H1 (cell line): ENCODE measurements around the gene JPH2. TPM values are rescaled to one million over a fixed set of nuclear protein-coding genes. Genes with fewer than 3 reads are reported as not detected.

ENCODE experiments used
- CTCF ChIA-PET: fragments of 300-600 bp; sonication (Branson Sonifier 250); formaldehyde crosslinking; loops from one replicate; lab custom pipeline; 2021; ENCODE audit not compliant: partially characterized antibody; lab: Charles Lee
- POLR2A ChIA-PET: fragments of 300-600 bp; sonication (Branson Sonifier 250); formaldehyde crosslinking; loops from one replicate; lab custom pipeline; 2021; ENCODE audit warnings: inconsistent platforms; ENCODE audit not compliant: partially characterized antibody; lab: Charles Lee
- DNase-seq, 2 experiments: peaks; one replicate each; pipeline versions ENCODE4 v3.0.0 to v3.0.0-alpha.2; 2010 to 2022; ENCODE audit warnings: low spot score in 2 of 2, low read depth in 1 of 2, mixed read lengths in 1 of 2
- FAIRE-seq: peaks from 2 replicates; lab custom pipeline; 2011; peaks lifted over from hg19 to GRCh38; lab: Jason Lieb, UNC
- H2AFZ ChIP-seq: 2 replicates; pipeline ENCODE4 v1.8.1; 2012; ENCODE audit warnings: low read length, inconsistent platforms
- H2AK5ac ChIP-seq: 2 replicates; pipeline ENCODE4 v1.6.1; 2013; ENCODE audit warnings: low read depth, low read length
- H2BK120ac ChIP-seq: replicated peaks from 2 replicates; pipeline ENCODE3; 2013; ENCODE audit warnings: low read depth, low read length, inconsistent platforms
- H2BK12ac ChIP-seq: 2 replicates; pipeline ENCODE4 v1.6.1; 2013; ENCODE audit warnings: low read depth, low read length
- H2BK15ac ChIP-seq: 2 replicates; pipeline ENCODE4 v1.6.1; 2013; ENCODE audit warnings: low read length
- H2BK20ac ChIP-seq: 2 replicates; pipeline ENCODE4 v1.6.1; 2013; ENCODE audit warnings: low read length
- H2BK5ac ChIP-seq: 2 replicates; pipeline ENCODE4 v1.6.1; 2013; ENCODE audit warnings: low read depth, low read length
- H3K14ac ChIP-seq: 2 replicates; pipeline ENCODE4 v1.6.1; 2013; ENCODE audit warnings: inconsistent platforms; ENCODE audit not compliant: insufficient read length
- H3K18ac ChIP-seq: 2 replicates; pipeline ENCODE4 v1.6.1; 2013; ENCODE audit warnings: low read length; ENCODE audit errors: extremely low read depth
- H3K23ac ChIP-seq: 2 replicates; pipeline ENCODE4 v1.6.1; 2013; ENCODE audit warnings: inconsistent platforms; ENCODE audit not compliant: insufficient read length
- H3K23me2 ChIP-seq: 2 replicates; pipeline ENCODE4 v1.6.1; 2013; ENCODE audit warnings: low read depth, low read length
- H3K27ac ChIP-seq: 2 replicates; pipeline ENCODE4 v1.6.1; 2011; ENCODE audit warnings: low read depth, low read length, inconsistent platforms
- H3K27me3 ChIP-seq, 4 experiments: replicated peaks in 1 of 4; 1 replicate in 1 of 4; 2 replicates in 3 of 4; pipeline versions ENCODE4 v1.6.1 to v1.8.1; 2011 to 2013; ENCODE audit warnings: low read length in 3 of 4, mild to moderate bottlenecking in 3 of 4, inconsistent platforms in 2 of 4, mixed read lengths in 2 of 4, moderate library complexity in 1 of 4; ENCODE audit not compliant: control insufficient read depth in 3 of 4, insufficient read depth in 3 of 4; ENCODE audit errors: extremely low read depth in 1 of 4
- H3K36me3 ChIP-seq, 4 experiments: 2 replicates each; pipeline versions ENCODE4 v1.6.1 to v1.8.1; 2011 to 2013; ENCODE audit warnings: mild to moderate bottlenecking in 4 of 4, low read length in 3 of 4, moderate library complexity in 2 of 4, control low read depth in 1 of 4, inconsistent platforms in 1 of 4; ENCODE audit not compliant: insufficient read depth in 4 of 4, control insufficient read depth in 2 of 4
- H3K4ac ChIP-seq: replicated peaks from 2 replicates; pipeline ENCODE3; 2013; ENCODE audit warnings: low read length, low read depth, mixed read lengths, inconsistent platforms; ENCODE audit not compliant: insufficient read length
- H3K4me1 ChIP-seq, 4 experiments: replicated peaks in 1 of 4; 1 replicate in 1 of 4; 2 replicates in 3 of 4; pipeline versions ENCODE4 v1.6.1 to v1.8.1; 2011 to 2013; ENCODE audit warnings: low read length in 3 of 4, inconsistent platforms in 2 of 4, mixed read lengths in 1 of 4; ENCODE audit not compliant: insufficient read depth in 4 of 4, control insufficient read depth in 3 of 4
- H3K4me2 ChIP-seq, 2 experiments: 2 replicates each; pipeline versions ENCODE4 v1.6.1 to v1.8.1; 2011 to 2013; ENCODE audit warnings: low read depth in 2 of 2, low read length in 2 of 2, control low read depth in 1 of 2, inconsistent platforms in 1 of 2, mild to moderate bottlenecking in 1 of 2; ENCODE audit not compliant: insufficient read depth in 1 of 2
- H3K4me3 ChIP-seq, 4 experiments: fragments of 200-600, 300-600 bp in 1 of 4; sonication (generic), shearing (Covaris generic), sonication (Bioruptor Twin) in 1 of 4; 2 replicates each; pipeline versions ENCODE4 v1.5.1 to v1.8.1; 2011 to 2016; ENCODE audit warnings: low read length in 4 of 4, low read depth in 3 of 4, control low read depth in 2 of 4, inconsistent platforms in 2 of 4, mild to moderate bottlenecking in 2 of 4, mixed read lengths in 1 of 4, moderate library complexity in 1 of 4; ENCODE audit not compliant: insufficient read depth in 2 of 4; ENCODE audit errors: extremely low read depth in 1 of 4
- H3K56ac ChIP-seq: replicated peaks from 2 replicates; pipeline ENCODE3; 2013; ENCODE audit warnings: low read depth, mild to moderate bottlenecking, mixed read lengths, low read length, inconsistent platforms; ENCODE audit not compliant: insufficient read length
- H3K79me1 ChIP-seq: 2 replicates; pipeline ENCODE4 v1.6.1; 2013; ENCODE audit warnings: low read depth, low read length, control low read depth
- H3K79me2 ChIP-seq, 2 experiments: 2 replicates each; pipeline versions ENCODE4 v1.6.1 to v1.8.1; 2012 to 2013; ENCODE audit warnings: low read length in 2 of 2, mild to moderate bottlenecking in 2 of 2, inconsistent platforms in 1 of 2; ENCODE audit not compliant: insufficient read depth in 2 of 2, control insufficient read depth in 1 of 2
- H3K9ac ChIP-seq, 4 experiments: replicated peaks in 1 of 4; 1 replicate in 1 of 4; 2 replicates in 3 of 4; pipeline versions ENCODE4 v1.6.1 to v1.8.1; 2011 to 2013; ENCODE audit warnings: low read depth in 3 of 4, low read length in 3 of 4, control low read depth in 2 of 4, mild to moderate bottlenecking in 2 of 4, moderate library complexity in 2 of 4, inconsistent platforms in 1 of 4; ENCODE audit errors: extremely low read depth in 1 of 4
- H3K9me3 ChIP-seq, 2 experiments: 2 replicates each; pipeline versions ENCODE4 v1.6.1 to v1.8.1; 2012 to 2013; ENCODE audit warnings: mild to moderate bottlenecking in 2 of 2, moderate library complexity in 2 of 2, control low read depth in 1 of 2, inconsistent platforms in 1 of 2, low read depth in 1 of 2, low read length in 1 of 2, mixed read lengths in 1 of 2; ENCODE audit not compliant: insufficient read depth in 2 of 2
- H4K20me1 ChIP-seq, 2 experiments: replicated peaks in 1 of 2; 2 replicates each; pipeline versions ENCODE3 to v1.8.1; 2011 to 2013; ENCODE audit warnings: inconsistent platforms in 2 of 2, low read length in 2 of 2, mild to moderate bottlenecking in 1 of 2; ENCODE audit not compliant: insufficient read depth in 2 of 2, control insufficient read depth in 1 of 2
- H4K5ac ChIP-seq: 2 replicates; pipeline ENCODE4 v1.6.1; 2013; ENCODE audit warnings: low read length, low read depth, mixed read lengths, inconsistent platforms; ENCODE audit not compliant: insufficient read length
- H4K8ac ChIP-seq: 2 replicates; pipeline ENCODE4 v1.8.0; 2013; ENCODE audit warnings: mild to moderate bottlenecking, moderate library complexity, low read length, inconsistent platforms; ENCODE audit not compliant: insufficient read depth; ENCODE audit errors: extremely low read depth
- H4K91ac ChIP-seq: replicated peaks from 2 replicates; pipeline ENCODE3; 2013; ENCODE audit warnings: low read length, mixed read lengths, inconsistent platforms; ENCODE audit not compliant: insufficient read length
- BCL11A ChIP-seq, 2 experiments: IDR thresholded peaks; one replicate each; pipeline ENCODE4 v1.6.1; 2011; ENCODE audit warnings: low read depth in 2 of 2, low read length in 2 of 2, mild to moderate bottlenecking in 2 of 2
- CBX8 ChIP-seq: fragments of 300-800, 300-1000 bp; sonication (generic); IDR thresholded peaks from 2 replicates; pipeline ENCODE4 v1.7.1; 2016; ENCODE audit warnings: low read depth, low read length, borderline replicate concordance
- CEBPB ChIP-seq: IDR thresholded peaks from 2 replicates; pipeline ENCODE4 v1.6.1; 2012; ENCODE audit warnings: low read depth, low read length
- CTBP2 ChIP-seq: IDR thresholded peaks from 2 replicates; pipeline ENCODE4 v1.7.0; 2011; ENCODE audit warnings: borderline replicate concordance, mild to moderate bottlenecking, moderate library complexity, mixed read lengths, low read length; ENCODE audit not compliant: insufficient read depth, insufficient read length
- E2F6 ChIP-seq: IDR thresholded peaks from 2 replicates; pipeline ENCODE4 v1.6.1; 2012; ENCODE audit warnings: inconsistent platforms
- KDM1A ChIP-seq: fragments of 200-600, 300-600 bp; sonication (generic); IDR thresholded peaks from 2 replicates; pipeline ENCODE4 v1.7.1; 2016; ENCODE audit warnings: mild to moderate bottlenecking, low read length, borderline replicate concordance
- NRF1 ChIP-seq: IDR thresholded peaks from 2 replicates; pipeline ENCODE4 v1.6.1; 2011; ENCODE audit warnings: mild to moderate bottlenecking, low read depth, low read length, improper control_type of control experiment
- PHF8 ChIP-seq: fragments of 200-600 bp; sonication (generic); conservative IDR thresholded peaks from 2 replicates; pipeline ENCODE4 v1.7.1; 2012; ENCODE audit warnings: low read depth, mild to moderate bottlenecking, inconsistent platforms, low read length, moderate library complexity
- POLR2A ChIP-seq, 2 experiments: IDR thresholded peaks; 1 replicate in 1 of 2; 2 replicates in 1 of 2; pipeline ENCODE4 v1.6.1; 2011; ENCODE audit warnings: low read depth in 2 of 2, low read length in 2 of 2, mild to moderate bottlenecking in 2 of 2; ENCODE audit errors: control extremely low read depth in 1 of 2
- RBBP5 ChIP-seq: IDR thresholded peaks from 2 replicates; pipeline ENCODE4 v1.7.1; 2012; ENCODE audit warnings: low read depth, mild to moderate bottlenecking, inconsistent platforms, low read length, moderate library complexity, borderline replicate concordance
- SAP30 ChIP-seq: fragments of 300-600 bp; sonication (generic); IDR thresholded peaks from 2 replicates; pipeline ENCODE4 v1.7.1; 2012; ENCODE audit warnings: low read length, moderate library complexity, mild to moderate bottlenecking, inconsistent platforms; ENCODE audit not compliant: insufficient read depth, insufficient replicate concordance
- SIRT6 ChIP-seq: IDR thresholded peaks from one replicate; pipeline ENCODE4 v1.7.1; 2012; ENCODE audit warnings: low read length, inconsistent platforms
- WGBS, 2 experiments: shearing (Covaris generic) in 1 of 2; methylation state at CpG; one replicate each; pipeline versions ENCODE4 v1.1.6 to v1.1.7; 2013 to 2015; ENCODE audit warnings: low lambda C conversion rate in 2 of 2, mixed read lengths in 2 of 2, inconsistent platforms in 1 of 2, low coverage in 1 of 2, missing lambda C conversion rate in 1 of 2; ENCODE audit not compliant: insufficient replicate concordance in 2 of 2, insufficient coverage in 1 of 2, insufficient read length in 1 of 2; ENCODE audit errors: extremely low coverage in 1 of 2, missing lambda C conversion rate in 1 of 2; 5-methylcytosine and 5-hydroxymethylcytosine counted together
- polyA plus RNA-seq, 7 experiments: library from polyadenylated mRNA; depleted of rRNA in 3 of 7; stranded (reverse) in 5 of 7; unstranded in 2 of 7; fragments of >200 nt in 5 of 7; fragments of 200-250 nt in 2 of 7; gene quantifications; 1 replicate in 5 of 7; 2 replicates in 1 of 7; 4 replicates in 1 of 7; pipeline versions ENCODE4 v1.2.1 to v1.2.3, GENCODE V29; 2011 to 2013; ENCODE audit warnings: missing spikeins in 2 of 7, mixed read lengths in 2 of 7
- total RNA-seq: library from RNA; stranded (reverse); fragmentation: NEBNext Ultra II Directional; extraction: Animal tissue kit (Norgen Biotek cat#: 25700); gene quantifications from 2 replicates; pipeline ENCODE4 v1.2.1, GENCODE V29; 2021
- TF ChIP-seq, protein P1 (sequence below): IDR thresholded peaks from 2 replicates; pipeline ENCODE4 v1.6.1; 2011; ENCODE audit warnings: low read length, improper control_type of control experiment

JPH2 gene
- total and polyA plus RNA-seq, 2 of the 8 experiments (the other 6 are each of a cell fraction or from before 2014, with no cell fraction given) = 0.59 to 1.3 TPM

DNA sequence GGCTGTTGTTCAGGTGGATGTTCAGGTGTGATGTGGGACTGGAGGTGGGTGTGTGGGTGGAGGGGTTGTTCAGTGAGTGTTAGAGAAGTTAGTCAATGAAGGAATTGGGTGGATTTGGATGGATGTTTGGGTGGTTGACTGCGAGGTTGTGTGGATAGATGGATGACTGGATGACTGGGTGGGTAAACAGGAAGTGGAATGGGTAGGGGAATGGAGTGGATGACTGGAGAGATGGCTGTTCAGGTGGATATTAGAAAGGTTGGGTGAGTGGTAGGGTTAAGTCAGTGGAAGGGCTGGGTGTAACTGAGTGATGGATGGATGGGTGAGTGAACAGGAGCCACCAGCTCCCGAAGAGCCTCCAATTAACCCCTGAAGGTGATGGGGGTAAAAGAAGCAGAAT is 27.9 kb downstream of the JPH2 start:
- Histone ChIP-seq H3K36me3 (no peaks in the 10 kb centered on the region), H3K79me1 (no peaks in the 10 kb centered on the region), H3K9me3 (no peaks in the 10 kb centered on the region), H4K91ac (no peak overlapping the region), H2BK15ac (no peak overlapping the region), H4K20me1 (no peaks in the 10 kb centered on the region), H3K4me2 (no peak overlapping the region), H4K8ac (no peak overlapping the region), H3K23ac (no peak overlapping the region), H2AFZ (no peak overlapping the region), H3K27ac (no peak overlapping the region), H3K4me1 (no peaks in the 10 kb centered on the region), H2AK5ac (no peak overlapping the region), H2BK12ac (no peak overlapping the region), H3K4me3 (no peak overlapping the region), H3K18ac (no peak overlapping the region), H3K4ac (no peak overlapping the region), H4K5ac (no peak overlapping the region), H3K23me2 (peaks cover 9% of the 10 kb centered on the region; the same call in 1 of the 2 replicates), H2BK5ac (no peak overlapping the region), H3K79me2 (no peaks in the 10 kb centered on the region), H2BK20ac (no peak overlapping the region), H3K27me3 (no peaks in the 10 kb centered on the region), H3K14ac (no peak overlapping the region), H3K9ac (no peak overlapping the region), H2BK120ac (no peak overlapping the region), H3K56ac (peak overlapping the region; percentile 37)
- no peak for DNase-seq
- POLR2A ChIA-PET = no interaction called here
- no peak for FAIRE-seq
- 95 to 100% methylated on average over 1 to 2 of the region's 2 CpGs for WGBS, 2 experiments
- CTCF ChIA-PET = interaction anchor here (0.6 kb wide), 1 partner anchor 9 kb away, joined by 3 read pairs; no protein-coding TSS in a partner anchor
- TF ChIP-seq POLR2A (IDR thresholded peaks at IDR 0.05; ENCODE audit: control extremely low read depth in 1 of 2, low read depth in 2 of 2, low read length in 2 of 2) (no peak), NRF1 (no peak), SIRT6 (no peak), PHF8 (no peak), KDM1A (no peak), CBX8 (no peak), RBBP5 (no peak), BCL11A (IDR thresholded peaks at IDR 0.05; ENCODE audit: low read depth in 2 of 2, low read length in 2 of 2) (no peak), CTBP2 (no peak), E2F6 (no peak), CEBPB (no peak), SAP30 (no peak)
- TF ChIP-seq, protein P1, sequence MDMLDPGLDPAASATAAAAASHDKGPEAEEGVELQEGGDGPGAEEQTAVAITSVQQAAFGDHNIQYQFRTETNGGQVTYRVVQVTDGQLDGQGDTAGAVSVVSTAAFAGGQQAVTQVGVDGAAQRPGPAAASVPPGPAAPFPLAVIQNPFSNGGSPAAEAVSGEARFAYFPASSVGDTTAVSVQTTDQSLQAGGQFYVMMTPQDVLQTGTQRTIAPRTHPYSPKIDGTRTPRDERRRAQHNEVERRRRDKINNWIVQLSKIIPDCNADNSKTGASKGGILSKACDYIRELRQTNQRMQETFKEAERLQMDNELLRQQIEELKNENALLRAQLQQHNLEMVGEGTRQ = no peak
